HEK293T (cell line): ENCODE measurements around the gene RCAN2.

Source experiments
- CTCF ChIA-PET: fragments of 350-600 bp; formaldehyde crosslinking; extraction: SDS; loops from one replicate; lab custom pipeline; 2021; ENCODE audit warnings: antibody characterized with exemption, inconsistent platforms; lab: Yijun Ruan, JAX
- POLR2A ChIA-PET: fragments of 350-600 bp; formaldehyde crosslinking; extraction: SDS; loops from one replicate; lab custom pipeline; 2020; ENCODE audit warnings: antibody characterized with exemption, inconsistent platforms; lab: Yijun Ruan, JAX
- DNase-seq: peaks from one replicate; pipeline ENCODE4 v3.0.0; 2012; ENCODE audit warnings: mixed read lengths; ENCODE audit errors: extremely low spot score
- ARNT ChIP-seq: fragments of 450-650 bp; IDR thresholded peaks from 2 replicates; pipeline ENCODE4 v1.6.1; 2017; ENCODE audit warnings: mild to moderate bottlenecking
- BHLHE40 ChIP-seq: fragments of 450-650 bp; IDR thresholded peaks from 2 replicates; pipeline ENCODE4 v1.6.1; 2016; ENCODE audit warnings: mild to moderate bottlenecking, moderate library complexity, borderline replicate concordance
- CTBP1 ChIP-seq: fragments of 450-650 bp; IDR thresholded peaks from 2 replicates; pipeline ENCODE4 v1.6.1; 2016; ENCODE audit warnings: borderline replicate concordance
- ELF4 ChIP-seq: fragments of 450-650 bp; IDR thresholded peaks from 2 replicates; pipeline ENCODE4 v1.6.1; 2017; ENCODE audit warnings: antibody characterized with exemption
- FOXA1 ChIP-seq: fragments of 450-650 bp; IDR thresholded peaks from 2 replicates; pipeline ENCODE4 v1.6.1; 2016; ENCODE audit warnings: mild to moderate bottlenecking
- FOXK2 ChIP-seq: fragments of 450-650 bp; IDR thresholded peaks from 2 replicates; pipeline ENCODE4 v1.6.1; 2016; ENCODE audit warnings: mild to moderate bottlenecking
- FOXM1 ChIP-seq: fragments of 450-650 bp; IDR thresholded peaks from 2 replicates; pipeline ENCODE4 v1.6.1; 2017; ENCODE audit warnings: mild to moderate bottlenecking, borderline replicate concordance
- HDGF ChIP-seq: fragments of 450-650 bp; IDR thresholded peaks from 2 replicates; pipeline ENCODE4 v1.6.1; 2017; ENCODE audit warnings: antibody characterized with exemption, borderline replicate concordance
- L3MBTL2 ChIP-seq: fragments of 450-650 bp; conservative IDR thresholded peaks from 2 replicates; pipeline ENCODE4 v1.6.1; 2016; ENCODE audit warnings: mild to moderate bottlenecking
- LEF1 ChIP-seq: fragments of 450-650 bp; IDR thresholded peaks from 2 replicates; pipeline ENCODE4 v1.6.1; 2017; ENCODE audit warnings: mild to moderate bottlenecking, borderline replicate concordance
- NFRKB ChIP-seq: fragments of 450-650 bp; IDR thresholded peaks from 2 replicates; pipeline ENCODE4 v1.6.1; 2016; ENCODE audit warnings: mild to moderate bottlenecking, moderate library complexity
- SP1 ChIP-seq: fragments of 450-650 bp; IDR thresholded peaks from 2 replicates; pipeline ENCODE4 v1.6.1; 2017
- SUZ12 ChIP-seq: fragments of 450-650 bp; IDR thresholded peaks from 2 replicates; pipeline ENCODE4 v1.6.1; 2016; ENCODE audit warnings: mild to moderate bottlenecking
- TARDBP ChIP-seq: fragments of 450-650 bp; IDR thresholded peaks from 2 replicates; pipeline ENCODE4 v1.6.1; 2016
- ZNF384 ChIP-seq: fragments of 450-650 bp; IDR thresholded peaks from 2 replicates; pipeline ENCODE4 v1.6.1; 2016
- TF ChIP-seq, protein P1 (sequence below): fragments of 450-650 bp; IDR thresholded peaks from 2 replicates; pipeline ENCODE4 v1.6.1; 2016

RCAN2 gene

DNA sequence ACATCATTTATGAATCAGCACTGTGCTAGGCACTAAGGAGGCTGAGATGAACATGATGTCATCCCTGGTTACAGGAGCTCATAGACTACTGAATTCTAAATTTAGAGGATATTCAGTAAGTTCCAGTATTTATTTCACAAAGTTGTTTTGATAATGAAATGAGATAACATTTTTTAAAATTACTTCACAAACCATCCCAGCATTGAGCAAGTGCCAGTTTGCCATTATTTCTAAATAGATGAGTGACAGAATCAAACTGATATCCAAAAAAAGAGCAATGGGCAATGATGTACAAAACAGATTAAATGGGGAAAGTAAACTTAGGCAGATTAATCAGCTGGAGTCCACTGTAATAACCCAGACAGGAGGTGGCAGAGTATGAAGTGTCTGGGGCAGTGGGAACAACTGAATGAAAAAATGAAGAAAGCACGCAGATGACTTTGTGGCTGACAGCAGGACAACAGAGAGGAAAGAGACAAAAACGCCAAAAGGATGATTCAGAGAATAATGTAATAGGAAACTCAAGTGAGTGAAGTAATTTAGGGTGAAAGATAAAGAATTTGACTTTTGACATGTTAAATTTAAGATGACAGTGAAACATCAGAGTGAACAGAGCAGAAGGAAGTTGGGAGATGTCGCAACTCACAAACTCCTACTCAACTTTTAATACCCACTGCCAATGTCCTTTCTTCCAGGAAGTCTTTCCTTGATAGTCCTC lies 70.2 kb downstream of the RCAN2 start:
- CTCF ChIA-PET: interaction anchor here (0.7 to 1.0 kb wide), 2 partner anchors 52 to 331 kb away, joined by 6 read pairs; no protein-coding TSS in a partner anchor
- TF ChIP-seq ZNF384 (no peak), CTBP1 (no peak), FOXK2 (no peak), FOXA1 (no peak)
- no peak for DNase-seq
- POLR2A ChIA-PET: no interaction called here

DNA sequence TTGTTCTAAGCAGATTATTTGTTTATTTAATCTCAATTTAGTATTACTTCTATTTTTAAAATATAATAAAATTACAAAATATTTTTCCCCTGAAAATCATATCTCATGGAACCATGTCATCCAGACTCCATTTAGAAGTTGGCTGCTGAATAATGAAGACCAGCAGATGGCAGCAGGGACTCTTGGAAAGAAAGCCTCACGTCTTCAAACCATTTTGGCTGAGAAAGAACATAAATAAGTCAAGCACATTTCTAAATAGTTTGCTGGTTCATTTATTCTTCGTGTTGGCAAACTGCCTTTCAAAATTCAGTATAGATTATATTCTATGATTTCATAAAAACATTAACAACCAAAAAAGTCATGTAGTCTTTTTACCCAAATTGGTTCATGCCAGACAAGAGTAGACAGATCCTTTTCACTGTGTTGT lies 71.7 kb downstream of the RCAN2 start:
- TF ChIP-seq ZNF384 (no peak), NFRKB (no peak), HDGF (no peak), SUZ12 (no peak), FOXA1 (no peak), FOXM1 (no peak), SP1 (no peak), CTBP1 (no peak), LEF1 (no peak), ARNT (no peak), FOXK2 (no peak), ELF4 (no peak)
- TF ChIP-seq, protein P1, sequence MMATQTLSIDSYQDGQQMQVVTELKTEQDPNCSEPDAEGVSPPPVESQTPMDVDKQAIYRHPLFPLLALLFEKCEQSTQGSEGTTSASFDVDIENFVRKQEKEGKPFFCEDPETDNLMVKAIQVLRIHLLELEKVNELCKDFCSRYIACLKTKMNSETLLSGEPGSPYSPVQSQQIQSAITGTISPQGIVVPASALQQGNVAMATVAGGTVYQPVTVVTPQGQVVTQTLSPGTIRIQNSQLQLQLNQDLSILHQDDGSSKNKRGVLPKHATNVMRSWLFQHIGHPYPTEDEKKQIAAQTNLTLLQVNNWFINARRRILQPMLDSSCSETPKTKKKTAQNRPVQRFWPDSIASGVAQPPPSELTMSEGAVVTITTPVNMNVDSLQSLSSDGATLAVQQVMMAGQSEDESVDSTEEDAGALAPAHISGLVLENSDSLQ: no peak
- CTCF ChIA-PET: interaction anchor here (0.6 to 1.0 kb wide), 3 partner anchors 211 to 363 kb away, joined by 3 read pairs; no protein-coding TSS in a partner anchor
- POLR2A ChIA-PET: no interaction called here
- peak; percentile 51 for DNase-seq

DNA sequence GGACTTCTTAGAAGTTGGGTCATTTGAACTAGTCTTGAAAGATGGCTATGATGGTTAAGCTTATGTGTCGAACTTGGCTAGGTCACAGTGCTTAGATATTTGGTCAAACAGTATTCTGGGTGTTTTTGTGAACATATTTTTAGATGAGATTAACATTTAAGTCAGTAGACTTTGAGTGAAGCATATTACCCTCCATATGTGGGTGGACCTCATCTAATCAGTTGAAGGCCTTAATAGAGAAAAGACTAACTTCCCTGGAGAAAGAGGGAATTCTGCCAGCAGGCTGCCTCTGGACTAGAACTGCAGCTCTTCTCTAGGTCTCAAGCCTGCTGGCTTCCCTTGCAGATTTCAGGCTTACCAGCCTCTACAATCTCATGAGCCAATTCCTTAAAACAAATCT lies 76.9 kb downstream of the RCAN2 start:
- TF ChIP-seq, protein P1: no peak
- TF ChIP-seq FOXM1 (no peak), TARDBP (no peak), ELF4 (no peak), BHLHE40 (no peak), CTBP1 (no peak), ZNF384 (no peak), SUZ12 (no peak), SP1 (no peak), LEF1 (no peak), FOXK2 (no peak), FOXA1 (no peak)
- ChIA-PET POLR2A (no interaction called here), CTCF (no interaction called here)
- no peak for DNase-seq

DNA sequence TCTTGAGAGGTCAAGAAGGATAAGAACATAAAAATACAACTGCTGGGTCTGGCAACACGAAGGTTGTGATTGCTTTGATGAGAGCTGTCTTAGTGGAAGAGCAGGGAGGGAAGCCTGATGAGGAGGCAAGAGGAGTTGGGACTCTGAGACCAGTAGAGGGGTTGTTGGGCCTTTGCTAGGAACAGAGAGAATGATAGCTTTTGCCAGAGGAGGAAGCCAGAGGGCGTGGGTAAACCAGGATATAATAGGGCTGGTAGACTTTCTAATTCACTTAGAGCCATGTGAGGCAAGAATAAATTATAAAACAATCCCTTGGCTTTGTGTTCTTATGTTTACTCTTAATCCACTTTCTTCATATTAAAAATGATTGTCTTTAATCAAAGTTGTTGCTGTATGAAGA lies 78.6 kb downstream of the RCAN2 start:
- ChIA-PET POLR2A (no interaction called here), CTCF (no interaction called here)
- TF ChIP-seq, protein P1: no peak
- TF ChIP-seq L3MBTL2: no peak
- no peak for TF ChIP-seq CTBP1
- no peak for TF ChIP-seq SUZ12
- no peak for TF ChIP-seq ZNF384
- no peak for TF ChIP-seq SP1
- TF ChIP-seq LEF1: no peak
- no peak for TF ChIP-seq BHLHE40
- no peak for DNase-seq

DNA sequence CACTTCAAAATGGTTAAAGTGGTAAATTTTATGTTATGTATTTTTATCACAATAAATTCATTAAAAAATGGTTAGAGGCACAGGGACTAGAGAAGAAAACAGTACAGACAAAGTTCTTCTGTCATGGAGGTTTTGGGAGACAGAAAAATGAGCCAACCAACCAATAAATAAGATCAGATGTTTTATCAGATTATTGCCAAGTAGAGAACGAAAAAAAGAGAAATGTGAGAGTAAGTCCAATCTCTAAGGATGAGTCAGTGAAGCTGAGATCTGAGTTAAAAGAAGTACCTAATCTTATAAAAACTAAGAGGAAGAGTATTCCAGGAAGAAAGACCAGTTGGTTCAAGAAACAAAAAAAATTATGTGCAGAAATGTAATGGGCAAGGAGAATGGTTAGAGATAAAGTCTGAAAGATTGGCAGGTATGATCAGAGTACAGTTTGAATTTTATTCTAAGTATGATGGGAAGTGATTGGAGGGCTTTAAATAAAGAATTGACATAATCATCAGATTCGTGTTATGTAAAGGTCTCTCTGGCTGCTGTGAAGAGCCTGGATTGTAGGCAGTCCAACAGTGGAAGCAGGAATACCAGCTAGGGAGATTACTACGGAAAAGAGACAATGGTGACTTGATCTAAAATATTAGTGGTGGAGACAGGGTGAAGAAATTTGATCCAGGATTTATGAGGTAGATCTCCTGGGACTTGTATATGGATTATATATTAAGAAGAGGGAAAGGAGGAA lies 79.6 kb downstream of the RCAN2 start:
- ChIA-PET POLR2A (no interaction called here), CTCF (no interaction called here)
- no peak for DNase-seq
- TF ChIP-seq SUZ12 (no peak), NFRKB (no peak), FOXM1 (no peak), L3MBTL2 (no peak), TARDBP (no peak), CTBP1 (no peak)

DNA sequence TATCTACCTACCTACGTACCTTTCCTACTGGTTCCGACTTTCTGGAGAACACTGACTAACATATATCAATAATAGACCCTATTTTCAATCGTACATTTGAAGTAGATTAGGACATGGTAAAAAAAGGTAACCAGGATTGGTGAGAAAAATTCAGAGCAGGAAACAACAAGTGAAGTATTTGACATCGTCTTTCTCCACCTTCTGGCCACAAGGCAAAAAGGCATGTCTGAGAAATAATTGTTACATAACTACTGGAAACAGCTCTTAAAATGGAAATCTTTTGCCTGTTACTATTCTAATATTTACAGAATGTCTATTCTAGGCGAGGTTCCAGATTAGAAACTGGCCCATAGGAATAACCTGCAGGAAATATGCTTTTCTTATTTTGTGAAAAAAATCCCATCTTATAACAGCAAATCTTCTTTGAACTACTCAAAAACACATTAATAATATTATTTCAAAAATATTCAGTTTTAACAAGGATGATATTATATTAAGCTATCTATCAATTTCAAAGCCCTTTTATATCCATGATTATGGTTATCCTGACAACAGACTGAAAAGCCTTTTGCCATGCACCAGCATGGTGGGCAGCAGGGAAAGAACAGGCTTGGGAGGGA lies 80.8 kb downstream of the RCAN2 start:
- POLR2A ChIA-PET: no interaction called here
- CTCF ChIA-PET: no interaction called here
- DNase-seq: no peak
- no peak for TF ChIP-seq SP1
- no peak for TF ChIP-seq FOXK2
- no peak for TF ChIP-seq TARDBP
- TF ChIP-seq, protein P1: no peak
- no peak for TF ChIP-seq BHLHE40
